PC-3 (cell line): ENCODE measurements around the gene PDE6G. TPM values are rescaled to one million over a fixed set of nuclear protein-coding genes. Genes with fewer than 3 reads are reported as not detected.

ENCODE experiments used
- ATAC-seq: fragments of 200-7000 bp; cut with Tn5 transposase; 2 replicates; pipeline ENCODE4 v1.9.1; 2020; ENCODE audit warnings: mild to moderate bottlenecking, moderate library complexity
- BruUV-seq: library from RNA; stranded (reverse); fragments of 400-500 nt; replicated peaks from 2 replicates; lab custom pipeline; 2021; lab: Mats Ljungman, UMichigan
- CTCF ChIA-PET: fragments of 300-600 bp; sonication (Branson Sonifier 250); formaldehyde crosslinking; loops from one replicate; lab custom pipeline; 2022; ENCODE audit warnings: antibody characterized with exemption; lab: Charles Lee
- POLR2A ChIA-PET: fragments of 300-600 bp; sonication (Branson Sonifier 250); formaldehyde crosslinking; loops from one replicate; lab custom pipeline; 2022; ENCODE audit warnings: antibody characterized with exemption; ENCODE audit not compliant: unreplicated experiment; lab: Charles Lee
- DNase-seq: peaks from one replicate; pipeline ENCODE4 v3.0.0-alpha.2; 2015
- H2AFZ ChIP-seq: fragments of 300-600 bp; sonication (generic); 2 replicates; pipeline ENCODE4 v1.6.0; 2016; ENCODE audit warnings: antibody characterized with exemption, low read length
- H3F3A ChIP-seq: fragments of 300-600 bp; sonication (generic); one replicate; pipeline ENCODE4 v1.6.0; 2017; ENCODE audit warnings: antibody characterized with exemption, low read length, control low read depth, mild to moderate bottlenecking; ENCODE audit not compliant: unreplicated experiment
- H3K27ac ChIP-seq: fragments of 300-600 bp; sonication (generic); 2 replicates; pipeline ENCODE4 v1.5.1; 2016; ENCODE audit warnings: mild to moderate bottlenecking, low read length
- H3K27me3 ChIP-seq: fragments of 300-600 bp; sonication (generic); 2 replicates; pipeline ENCODE4 v1.6.1; 2016; ENCODE audit warnings: low read length, mixed read lengths
- H3K36me3 ChIP-seq: fragments of 300-600 bp; sonication (generic); 2 replicates; pipeline ENCODE4 v1.6.1; 2016; ENCODE audit warnings: low read depth, mixed run types, low read length, mixed read lengths
- H3K4me1 ChIP-seq: fragments of 300-600 bp; sonication (generic); 2 replicates; pipeline ENCODE4 v1.5.1; 2016; ENCODE audit warnings: low read length; ENCODE audit not compliant: insufficient read depth
- H3K4me2 ChIP-seq: fragments of 300-600 bp; sonication (generic); 2 replicates; pipeline ENCODE4 v1.6.0; 2016; ENCODE audit warnings: low read length
- H3K4me3 ChIP-seq: fragments of 300-600 bp; sonication (generic); 2 replicates; pipeline ENCODE4 v1.5.1; 2016; ENCODE audit warnings: mild to moderate bottlenecking, low read length, mixed read lengths
- H3K79me2 ChIP-seq: fragments of 300-600 bp; sonication (generic); 2 replicates; pipeline ENCODE4 v1.6.1; 2017; ENCODE audit warnings: low read length, mixed read lengths
- H3K9ac ChIP-seq: fragments of 300-600 bp; sonication (generic); 2 replicates; pipeline ENCODE4 v1.6.0; 2016; ENCODE audit warnings: mild to moderate bottlenecking, low read length
- H3K9me2 ChIP-seq: fragments of 300-600 bp; sonication (generic); replicated peaks from 2 replicates; pipeline ENCODE4 v1.6.1; 2016; ENCODE audit warnings: mixed run types, low read length, mixed read lengths
- H3K9me3 ChIP-seq: fragments of 300-600 bp; sonication (generic); 2 replicates; pipeline ENCODE4 v1.6.1; 2016; ENCODE audit warnings: low read length, mixed read lengths
- H4K20me1 ChIP-seq: fragments of 300-600 bp; sonication (generic); 2 replicates; pipeline ENCODE4 v1.6.1; 2016; ENCODE audit warnings: low read length, mixed read lengths
- CTCF ChIP-seq: fragments of 300-600 bp; sonication (generic); conservative IDR thresholded peaks from 2 replicates; pipeline ENCODE4 v1.5.1; 2017; ENCODE audit warnings: antibody characterized with exemption, low read depth, mild to moderate bottlenecking, low read length
- EZH2 ChIP-seq: fragments of 300-600 bp; sonication (generic); IDR thresholded peaks from one replicate; pipeline ENCODE4 v1.6.1; 2017; ENCODE audit warnings: antibody characterized with exemption, mild to moderate bottlenecking, low read length; ENCODE audit not compliant: unreplicated experiment
- EZH2phosphoT487 ChIP-seq: fragments of 300-600 bp; sonication (generic); IDR thresholded peaks from 2 replicates; pipeline ENCODE4 v1.6.1; 2018; ENCODE audit warnings: mild to moderate bottlenecking, antibody characterized with exemption, low read length, borderline replicate concordance
- intact Hi-C: fragments of 100-400 bp; cut with micrococcal nuclease; formaldehyde crosslinking; loops from 2 replicates; pipeline ENCODE4 v1.9.0; 2023
- total RNA-seq: library from RNA; depleted of rRNA; stranded (reverse); fragments of >200 nt; gene quantifications from 2 replicates; pipeline ENCODE4 v1.2.3, GENCODE V29; 2014

PDE6G gene
- total RNA-seq, 1 experiment from 2014 or later, result not detected

GRCh38 chr17:81615401-81615930 is 40.9 kb downstream of the PDE6G start:
- no peak for DNase-seq
- H3K36me3 ChIP-seq, result peaks cover 45% of the 10 kb centered on the region
- H3K4me2 ChIP-seq, result no peak overlapping the region
- H3K27me3 ChIP-seq, result no peaks in the 10 kb centered on the region
- POLR2A ChIA-PET, result no interaction called here
- no peak overlapping the region for H2AFZ ChIP-seq
- H3K9ac ChIP-seq, result no peak overlapping the region
- BruUV-seq, result no TSS peak
- H3K27ac ChIP-seq, result no peak overlapping the region
- peaks cover 69% of the 10 kb centered on the region for H3K79me2 ChIP-seq
- TF ChIP-seq EZH2 (no peak), CTCF (no peak), EZH2phosphoT487 (no peak)
- H3K4me3 ChIP-seq, result no peak overlapping the region
- no peaks in the 10 kb centered on the region for H3K4me1 ChIP-seq
- H4K20me1 ChIP-seq, result peaks cover 45% of the 10 kb centered on the region
- no peak for ATAC-seq
- no peaks in the 10 kb centered on the region for H3K9me2 ChIP-seq
- intact Hi-C loops, result no loop called here
- H3F3A ChIP-seq, result no peaks in the 10 kb centered on the region
- H3K9me3 ChIP-seq, result no peaks in the 10 kb centered on the region
- CTCF ChIA-PET, result no interaction called here

GRCh38 chr17:81612172-81612970 is 44.0 kb downstream of the PDE6G start:
- Histone ChIP-seq H3K27ac (no peak overlapping the region), H3K36me3 (peaks cover 69% of the 10 kb centered on the region), H3F3A (no peaks in the 10 kb centered on the region), H2AFZ (no peak overlapping the region), H3K4me3 (no peak overlapping the region), H3K4me1 (no peaks in the 10 kb centered on the region), H4K20me1 (peaks cover 52% of the 10 kb centered on the region), H3K4me2 (no peak overlapping the region), H3K9me3 (no peaks in the 10 kb centered on the region), H3K27me3 (no peaks in the 10 kb centered on the region), H3K9ac (no peak overlapping the region), H3K9me2 (no peaks in the 10 kb centered on the region), H3K79me2 (peaks cover 83% of the 10 kb centered on the region)
- intact Hi-C loops, result no loop called here
- POLR2A ChIA-PET, result no interaction called here
- TF ChIP-seq EZH2phosphoT487 (no peak), EZH2 (no peak), CTCF (no peak)
- no TSS peak for BruUV-seq
- DNase-seq (no peak), ATAC-seq (no peak)
- CTCF ChIA-PET, result no interaction called here
